Osteoblast (primary cell): ENCODE measurements around the gene VEGFD. TPM values are rescaled to one million over a fixed set of nuclear protein-coding genes. Genes with fewer than 3 reads are reported as not detected.

Source experiments
- DNase-seq: peaks from one replicate; pipeline ENCODE4 v3.0.0; 2011; ENCODE audit warnings: low spot score, mixed read lengths; ENCODE audit not compliant: insufficient read length; ENCODE audit errors: missing footprints
- H2AFZ ChIP-seq: 2 replicates; pipeline ENCODE4 v1.6.0; 2011; ENCODE audit warnings: mild to moderate bottlenecking, low read length
- H3K27ac ChIP-seq: 2 replicates; pipeline ENCODE4 v1.5.1; 2011; ENCODE audit warnings: mild to moderate bottlenecking, low read depth, low read length, moderate library complexity
- H3K27me3 ChIP-seq: 2 replicates; pipeline ENCODE4 v1.6.0; 2012; ENCODE audit warnings: mild to moderate bottlenecking, control low read depth, inconsistent platforms, low read length, moderate library complexity; ENCODE audit not compliant: insufficient read depth
- H3K36me3 ChIP-seq: 2 replicates; pipeline ENCODE4 v1.5.1; 2011; ENCODE audit warnings: mild to moderate bottlenecking, low read length, control low read depth, moderate library complexity; ENCODE audit not compliant: insufficient read depth
- H3K4me1 ChIP-seq: 2 replicates; pipeline ENCODE4 v1.5.1; 2011; ENCODE audit warnings: mild to moderate bottlenecking, low read length, control low read depth, moderate library complexity; ENCODE audit not compliant: insufficient read depth
- H3K4me2 ChIP-seq: 2 replicates; pipeline ENCODE4 v1.6.0; 2011; ENCODE audit warnings: mild to moderate bottlenecking, low read length; ENCODE audit not compliant: insufficient read depth
- H3K4me3 ChIP-seq: fragments of 200-600 bp; sonication (generic); 3 replicates; pipeline ENCODE4 v1.5.1; 2012; ENCODE audit warnings: mild to moderate bottlenecking, low read length, inconsistent platforms; ENCODE audit not compliant: insufficient read depth
- H3K79me2 ChIP-seq: 2 replicates; pipeline ENCODE4 v1.6.0; 2012; ENCODE audit warnings: mild to moderate bottlenecking, low read length, control low read depth, inconsistent platforms; ENCODE audit not compliant: insufficient read depth
- H3K9me3 ChIP-seq: 2 replicates; pipeline ENCODE4 v1.5.1; 2011; ENCODE audit warnings: low read depth, low read length, control low read depth
- H4K20me1 ChIP-seq: 2 replicates; pipeline ENCODE4 v1.6.0; 2012; ENCODE audit warnings: mild to moderate bottlenecking, low read length, control low read depth; ENCODE audit not compliant: insufficient read depth
- total RNA-seq: library from RNA; depleted of rRNA; stranded (reverse); fragments of >200 nt; gene quantifications from 2 replicates; pipeline ENCODE4 v1.2.3, GENCODE V29; 2012
- TF ChIP-seq, protein P1 (sequence below): IDR thresholded peaks from 2 replicates; pipeline ENCODE4 v1.5.1; 2011; ENCODE audit warnings: mild to moderate bottlenecking, low read depth, low read length, moderate library complexity; ENCODE audit errors: extremely low read depth

VEGFD gene
- total RNA-seq, 1 donor, result 0.36 TPM

DNA sequence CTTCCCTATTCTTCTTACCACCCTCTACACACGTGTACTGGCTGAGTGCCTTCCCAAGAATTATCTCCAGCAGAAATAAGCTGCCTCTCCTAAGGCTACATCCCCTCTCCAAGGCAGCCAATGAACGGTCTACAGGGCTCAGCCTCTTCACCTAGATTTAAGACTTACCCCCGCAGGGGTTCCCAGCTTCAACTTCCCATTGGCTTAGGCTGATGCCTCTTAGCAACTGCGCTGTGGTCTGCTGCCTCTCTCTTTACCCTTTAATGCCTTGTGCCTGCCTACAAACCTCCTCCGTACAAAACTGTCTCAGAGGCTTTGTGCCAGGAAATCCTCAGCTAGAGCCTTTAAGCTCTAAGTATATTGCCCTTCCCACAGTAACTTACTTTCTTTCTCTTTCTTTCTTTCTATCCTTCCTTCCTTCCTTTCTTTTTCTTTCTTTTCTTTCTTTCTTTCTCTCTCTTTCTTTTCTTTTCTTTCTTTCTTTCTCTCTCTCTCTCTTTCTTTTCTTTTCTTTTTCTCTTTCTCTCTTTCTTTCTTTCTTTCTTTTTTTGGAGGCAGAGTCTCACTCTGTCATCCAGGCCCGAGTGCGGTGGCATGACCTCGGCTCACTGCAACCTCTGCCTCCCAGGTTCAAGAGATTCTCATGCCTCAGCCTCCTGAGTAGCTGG lies 33.8 kb downstream of the VEGFD start:
- Histone ChIP-seq H3K4me2 (no peak overlapping the region), H3K9me3 (no peaks in the 10 kb centered on the region), H2AFZ (peak overlapping the region; percentile 42), H3K27ac (no peak overlapping the region), H3K4me3 (no peak overlapping the region), H3K79me2 (no peaks in the 10 kb centered on the region), H3K4me1 (no peaks in the 10 kb centered on the region), H3K27me3 (no peaks in the 10 kb centered on the region), H4K20me1 (no peaks in the 10 kb centered on the region), H3K36me3 (no peaks in the 10 kb centered on the region)
- TF ChIP-seq, protein P1, sequence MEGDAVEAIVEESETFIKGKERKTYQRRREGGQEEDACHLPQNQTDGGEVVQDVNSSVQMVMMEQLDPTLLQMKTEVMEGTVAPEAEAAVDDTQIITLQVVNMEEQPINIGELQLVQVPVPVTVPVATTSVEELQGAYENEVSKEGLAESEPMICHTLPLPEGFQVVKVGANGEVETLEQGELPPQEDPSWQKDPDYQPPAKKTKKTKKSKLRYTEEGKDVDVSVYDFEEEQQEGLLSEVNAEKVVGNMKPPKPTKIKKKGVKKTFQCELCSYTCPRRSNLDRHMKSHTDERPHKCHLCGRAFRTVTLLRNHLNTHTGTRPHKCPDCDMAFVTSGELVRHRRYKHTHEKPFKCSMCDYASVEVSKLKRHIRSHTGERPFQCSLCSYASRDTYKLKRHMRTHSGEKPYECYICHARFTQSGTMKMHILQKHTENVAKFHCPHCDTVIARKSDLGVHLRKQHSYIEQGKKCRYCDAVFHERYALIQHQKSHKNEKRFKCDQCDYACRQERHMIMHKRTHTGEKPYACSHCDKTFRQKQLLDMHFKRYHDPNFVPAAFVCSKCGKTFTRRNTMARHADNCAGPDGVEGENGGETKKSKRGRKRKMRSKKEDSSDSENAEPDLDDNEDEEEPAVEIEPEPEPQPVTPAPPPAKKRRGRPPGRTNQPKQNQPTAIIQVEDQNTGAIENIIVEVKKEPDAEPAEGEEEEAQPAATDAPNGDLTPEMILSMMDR, result no peak
- no peak for DNase-seq

DNA sequence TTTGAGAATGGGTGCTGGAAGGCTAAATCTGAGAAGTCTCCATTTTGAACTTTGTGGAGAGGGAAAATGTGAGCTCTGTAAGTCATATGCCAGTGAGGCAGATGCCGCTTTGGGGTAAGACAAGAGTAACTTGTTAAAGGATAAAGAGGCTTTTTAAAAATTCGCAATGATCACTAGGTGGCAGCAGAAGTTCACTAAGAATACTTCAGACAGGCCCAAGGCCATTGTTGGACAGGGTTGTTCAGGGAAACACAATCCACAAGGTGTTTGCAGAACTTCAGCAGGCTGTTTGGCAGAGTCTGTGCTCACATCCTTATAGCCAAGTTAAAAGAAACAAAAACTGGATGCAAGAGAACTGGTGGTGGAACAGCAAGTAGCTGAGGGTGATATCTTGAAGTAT lies 35.2 kb downstream of the VEGFD start:
- no peaks in the 10 kb centered on the region for H3K36me3 ChIP-seq
- H3K4me1 ChIP-seq, result no peaks in the 10 kb centered on the region
- H4K20me1 ChIP-seq, result no peaks in the 10 kb centered on the region
- TF ChIP-seq, protein P1, result peak; percentile 65
- no peaks in the 10 kb centered on the region for H3K79me2 ChIP-seq
- no peak overlapping the region for H3K4me2 ChIP-seq
- no peak overlapping the region for H3K27ac ChIP-seq
- no peak overlapping the region for H2AFZ ChIP-seq
- H3K9me3 ChIP-seq, result no peaks in the 10 kb centered on the region
- no peaks in the 10 kb centered on the region for H3K27me3 ChIP-seq
- H3K4me3 ChIP-seq, result no peak overlapping the region
- DNase-seq, result no peak

DNA sequence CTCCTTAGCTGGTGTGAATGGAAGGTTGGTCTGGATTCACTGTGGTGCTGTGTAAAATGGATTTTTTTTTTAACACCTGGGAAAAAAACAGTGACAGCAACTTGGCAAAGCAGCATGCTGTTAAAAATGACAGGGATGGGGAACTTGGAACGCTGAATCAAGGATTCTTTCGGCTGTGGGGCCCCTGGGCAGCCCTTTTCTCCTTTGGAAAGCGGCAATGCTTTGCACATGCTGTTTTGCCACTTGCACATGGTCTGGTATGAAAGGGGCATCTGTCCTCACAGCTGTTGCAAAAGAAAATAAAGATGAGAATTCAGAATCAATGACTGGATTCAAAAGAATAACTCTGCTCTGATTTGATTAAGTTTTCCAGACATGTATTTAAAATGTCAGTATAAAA lies 38.2 kb downstream of the VEGFD start:
- Histone ChIP-seq H3K79me2 (no peaks in the 10 kb centered on the region), H3K36me3 (no peaks in the 10 kb centered on the region), H2AFZ (no peak overlapping the region), H3K27ac (no peak overlapping the region), H3K27me3 (peaks cover 3% of the 10 kb centered on the region), H3K4me1 (no peaks in the 10 kb centered on the region), H3K9me3 (no peaks in the 10 kb centered on the region), H3K4me3 (no peak overlapping the region), H3K4me2 (no peak overlapping the region), H4K20me1 (no peaks in the 10 kb centered on the region)
- TF ChIP-seq, protein P1, result no peak
- no peak for DNase-seq

DNA sequence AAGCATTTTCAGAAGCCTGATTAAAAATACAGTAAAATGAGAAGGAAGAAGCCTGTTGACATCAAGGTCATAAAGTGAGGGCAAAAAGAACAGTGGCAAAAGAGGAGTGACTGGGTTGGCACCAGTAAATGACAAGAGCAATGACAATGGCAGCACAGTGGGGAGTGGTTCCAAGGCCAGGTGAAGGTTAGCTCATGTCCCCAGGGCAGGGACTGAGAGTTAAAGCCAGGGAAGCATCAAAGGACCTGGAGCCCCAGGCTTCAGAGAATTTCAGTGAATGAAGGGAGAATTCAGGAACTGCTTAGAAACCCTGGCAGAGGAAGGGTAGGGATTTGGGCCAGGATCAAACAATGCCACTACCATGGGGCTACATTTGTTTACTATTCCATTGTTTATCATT lies 40.1 kb downstream of the VEGFD start:
- Histone ChIP-seq H3K79me2 (no peaks in the 10 kb centered on the region), H3K4me1 (no peaks in the 10 kb centered on the region), H3K4me3 (no peak overlapping the region), H3K27me3 (peaks cover 3% of the 10 kb centered on the region), H3K36me3 (no peaks in the 10 kb centered on the region), H2AFZ (no peak overlapping the region), H3K27ac (no peak overlapping the region), H3K4me2 (no peak overlapping the region), H4K20me1 (no peaks in the 10 kb centered on the region), H3K9me3 (no peaks in the 10 kb centered on the region)
- no peak for DNase-seq
- TF ChIP-seq, protein P1, result no peak
